ENCODE measurements around the gene DENND1B. TPM values are rescaled to one million over a fixed set of nuclear protein-coding genes. Genes with fewer than 3 reads are reported as not detected.

The DENND1B gene
- total and polyA plus RNA-seq, 2 donors (not counting 1 experiment from before 2014, with no cell fraction given) = 4.3 to 25.4 TPM

DNA sequence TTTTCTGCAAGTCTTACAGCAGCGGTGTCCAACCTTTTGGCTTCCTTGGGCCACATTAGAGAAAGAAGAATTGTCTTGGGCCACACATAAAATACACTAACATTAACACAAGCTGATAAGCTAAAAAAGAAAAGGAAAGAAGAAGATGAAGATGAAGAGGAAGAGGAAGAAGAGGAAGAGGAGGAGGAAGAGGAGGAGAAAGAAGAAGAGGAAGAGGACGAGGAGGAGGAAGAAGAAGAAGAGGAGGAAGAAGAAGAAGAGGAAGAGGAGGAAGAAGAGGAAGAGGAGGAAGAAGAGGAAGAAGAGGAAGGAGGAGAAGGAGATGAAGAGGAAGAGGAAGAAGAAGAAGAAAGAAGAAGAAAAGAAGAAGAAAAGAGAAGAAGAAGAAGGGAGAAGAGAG, 230.7 kb downstream of the DENND1B start:
- H3K9me3 ChIP-seq (ENCODE audit: control extremely low read depth in 1 of 3, control insufficient read depth in 2 of 3, insufficient read depth in 1 of 3, low read length in 2 of 3) = no peaks in the 10 kb centered on the region
- ATAC-seq (ENCODE audit: low read depth) (no peak), DNase-seq (no peak)
- H3K4me1 ChIP-seq (ENCODE audit: control insufficient read depth in 2 of 2, insufficient read depth in 2 of 2, low read length in 2 of 2) = no peaks in the 10 kb centered on the region
- CTCF ChIA-PET = no interaction called here
- no peaks in the 10 kb centered on the region for H3K27me3 ChIP-seq (replicated peaks in 1 of 4; ENCODE audit: control extremely low read depth in 1 of 4, control insufficient read depth in 3 of 4, insufficient read depth in 4 of 4, low read length in 3 of 4)
- no peak overlapping the region for H2AFZ ChIP-seq (ENCODE audit: insufficient read depth, low read depth, low read length, poor library complexity, severe bottlenecking)
- H3K9me3 Mint-ChIP-seq (ENCODE audit: insufficient read depth) = no peaks in the 10 kb centered on the region
- no peak for TF ChIP-seq EZH2 (IDR thresholded peaks at IDR 0.05; ENCODE audit: borderline replicate concordance, insufficient read depth, low read depth, low read length, poor library complexity, severe bottlenecking)
- TF ChIP-seq, protein P1, sequence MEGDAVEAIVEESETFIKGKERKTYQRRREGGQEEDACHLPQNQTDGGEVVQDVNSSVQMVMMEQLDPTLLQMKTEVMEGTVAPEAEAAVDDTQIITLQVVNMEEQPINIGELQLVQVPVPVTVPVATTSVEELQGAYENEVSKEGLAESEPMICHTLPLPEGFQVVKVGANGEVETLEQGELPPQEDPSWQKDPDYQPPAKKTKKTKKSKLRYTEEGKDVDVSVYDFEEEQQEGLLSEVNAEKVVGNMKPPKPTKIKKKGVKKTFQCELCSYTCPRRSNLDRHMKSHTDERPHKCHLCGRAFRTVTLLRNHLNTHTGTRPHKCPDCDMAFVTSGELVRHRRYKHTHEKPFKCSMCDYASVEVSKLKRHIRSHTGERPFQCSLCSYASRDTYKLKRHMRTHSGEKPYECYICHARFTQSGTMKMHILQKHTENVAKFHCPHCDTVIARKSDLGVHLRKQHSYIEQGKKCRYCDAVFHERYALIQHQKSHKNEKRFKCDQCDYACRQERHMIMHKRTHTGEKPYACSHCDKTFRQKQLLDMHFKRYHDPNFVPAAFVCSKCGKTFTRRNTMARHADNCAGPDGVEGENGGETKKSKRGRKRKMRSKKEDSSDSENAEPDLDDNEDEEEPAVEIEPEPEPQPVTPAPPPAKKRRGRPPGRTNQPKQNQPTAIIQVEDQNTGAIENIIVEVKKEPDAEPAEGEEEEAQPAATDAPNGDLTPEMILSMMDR (IDR thresholded peaks at IDR 0.05) = no peak
- no peak overlapping the region for H3K27ac ChIP-seq (ENCODE audit: low read length in 2 of 2)
- no peak overlapping the region for H3K4me2 ChIP-seq (replicated peaks; ENCODE audit: low read depth, low read length, poor library complexity, severe bottlenecking)
- no peaks in the 10 kb centered on the region for H3K4me1 Mint-ChIP-seq
- H3K27ac Mint-ChIP-seq = no peak overlapping the region
- H3K27me3 Mint-ChIP-seq = no peaks in the 10 kb centered on the region
- POLR2A ChIA-PET = no interaction called here
- 87% methylated on average over 1 of the region's 2 CpGs for WGBS (ENCODE audit: insufficient coverage)
- intact Hi-C loops (cut with micrococcal nuclease) = no loop called here
- no peaks in the 10 kb centered on the region for H3K79me2 ChIP-seq (ENCODE audit: control insufficient read depth, insufficient read depth, low read length)
- no peak overlapping the region for H3K4me3 ChIP-seq (ENCODE audit: control extremely low read depth in 1 of 5, extremely low read depth in 1 of 5, insufficient read depth in 1 of 5, low read depth in 2 of 5, low read length in 4 of 5)
- H4K20me1 ChIP-seq (ENCODE audit: control insufficient read depth, insufficient read depth, low read length, poor library complexity, severe bottlenecking) = no peaks in the 10 kb centered on the region
- no peaks in the 10 kb centered on the region for H3K36me3 ChIP-seq (replicated peaks in 1 of 2; ENCODE audit: control extremely low read depth in 1 of 2, control insufficient read depth in 1 of 2, extremely low read depth in 1 of 2, insufficient read depth in 2 of 2, low read length in 1 of 2)
- H3K9ac ChIP-seq (ENCODE audit: low read length) = no peak overlapping the region
- H3K4me3 Mint-ChIP-seq = no peak overlapping the region

- Mint-ChIP-seq H3K27ac (no peak overlapping the region), H3K4me1 (no peaks in the 10 kb centered on the region), H3K4me3 (no peak overlapping the region), H3K27me3 (no peaks in the 10 kb centered on the region), H3K9me3 (ENCODE audit: insufficient read depth) (no peaks in the 10 kb centered on the region)
- no peaks in the 10 kb centered on the region for H4K20me1 ChIP-seq (ENCODE audit: control insufficient read depth, insufficient read depth, low read length, poor library complexity, severe bottlenecking)
- no peaks in the 10 kb centered on the region for H3K36me3 ChIP-seq (replicated peaks in 1 of 2; ENCODE audit: control extremely low read depth in 1 of 2, control insufficient read depth in 1 of 2, extremely low read depth in 1 of 2, insufficient read depth in 2 of 2, low read length in 1 of 2)
- intact Hi-C loops (cut with micrococcal nuclease) = no loop called here
- no peak overlapping the region for H3K27ac ChIP-seq (ENCODE audit: low read length in 2 of 2)
- H3K9me3 ChIP-seq (ENCODE audit: control extremely low read depth in 1 of 3, control insufficient read depth in 2 of 3, insufficient read depth in 1 of 3, low read length in 2 of 3) = no peaks in the 10 kb centered on the region
- ATAC-seq (ENCODE audit: low read depth) = no peak
- no peaks in the 10 kb centered on the region for H3K79me2 ChIP-seq (ENCODE audit: control insufficient read depth, insufficient read depth, low read length)
- no peak overlapping the region for H2AFZ ChIP-seq (ENCODE audit: insufficient read depth, low read depth, low read length, poor library complexity, severe bottlenecking)
- no CpG with 5 or more reads among the region's 3 CpGs for WGBS (ENCODE audit: insufficient coverage)
- H3K4me1 ChIP-seq (ENCODE audit: control insufficient read depth in 2 of 2, insufficient read depth in 2 of 2, low read length in 2 of 2) = no peaks in the 10 kb centered on the region
- ChIA-PET CTCF (no interaction called here), POLR2A (no interaction called here)
- H3K9ac ChIP-seq (ENCODE audit: low read length) = no peak overlapping the region
- no peak overlapping the region for H3K4me3 ChIP-seq (ENCODE audit: control extremely low read depth in 1 of 5, extremely low read depth in 1 of 5, insufficient read depth in 1 of 5, low read depth in 2 of 5, low read length in 4 of 5)
- H3K27me3 ChIP-seq (replicated peaks in 1 of 4; ENCODE audit: control extremely low read depth in 1 of 4, control insufficient read depth in 3 of 4, insufficient read depth in 4 of 4, low read length in 3 of 4) = no peaks in the 10 kb centered on the region
- no peak for TF ChIP-seq EZH2 (IDR thresholded peaks at IDR 0.05; ENCODE audit: borderline replicate concordance, insufficient read depth, low read depth, low read length, poor library complexity, severe bottlenecking)
- TF ChIP-seq, protein P1 (IDR thresholded peaks at IDR 0.05) = no peak
- no peak overlapping the region for H3K4me2 ChIP-seq (replicated peaks; ENCODE audit: low read depth, low read length, poor library complexity, severe bottlenecking)
- DNase-seq = no peak
Observed at GRCh38 chr1:197544130-197544529, 231.2 kb downstream of the DENND1B start.
